GM21367 (cell line): ENCODE results near the gene FGG.
A peak's percentile ranks its signal among the peaks of the same experiment; 100 is the strongest.

ENCODE experiments used
- ATAC-seq: cut with Tn5 transposase; IDR thresholded peaks from one replicate; pipeline ENCODE4 v1.9.1; 2021; ENCODE audit not compliant: unreplicated experiment

The FGG gene

GRCh38 chr4:154559494-154560418 is 52.7 kb downstream of the FGG start:
- ATAC-seq, result peak; percentile 90

GRCh38 chr4:154559141-154559493 is 53.3 kb downstream of the FGG start:
- ATAC-seq, result peak; percentile 16
